Endothelial cell of umbilical vein (primary cell): Measurements from ENCODE around the gene ANKRD18B.

ENCODE experiments used
- CTCF ChIP-seq, 2 donors: IDR thresholded peaks; 1 replicate in 1 of 2; 2 replicates in 1 of 2; pipeline ENCODE4 v1.5.1; 2011; ENCODE audit warnings: low read length in 2 of 2, mild to moderate bottlenecking in 2 of 2, moderate library complexity in 2 of 2, control low read depth in 1 of 2, inconsistent platforms in 1 of 2, low read depth in 1 of 2; ENCODE audit not compliant: insufficient read depth in 1 of 2; ENCODE audit errors: extremely low read depth in 1 of 2
- MAX ChIP-seq: IDR thresholded peaks from 2 replicates; pipeline ENCODE4 v1.6.1; 2011; ENCODE audit not compliant: insufficient read depth, insufficient read length
- MYC ChIP-seq: IDR thresholded peaks from one replicate; pipeline ENCODE4 v1.6.1; 2011; ENCODE audit warnings: mild to moderate bottlenecking, low read depth, low read length
- POLR2A ChIP-seq: IDR thresholded peaks from 2 replicates; pipeline ENCODE4 v1.6.1; 2012; ENCODE audit warnings: low read depth, mild to moderate bottlenecking, control low read depth, low read length
- POLR2AphosphoS5 ChIP-seq: IDR thresholded peaks from 2 replicates; pipeline ENCODE4 v1.6.1; 2012; ENCODE audit warnings: low read depth, mild to moderate bottlenecking, control low read depth, low read length, moderate library complexity; ENCODE audit not compliant: insufficient read depth

- peak; percentile 50 for TF ChIP-seq CTCF (IDR thresholded peaks at IDR 0.05; ENCODE audit: extremely low read depth in 1 of 2, insufficient read depth in 1 of 2, low read depth in 1 of 2, low read length in 2 of 2)
- TF ChIP-seq POLR2AphosphoS5 = no peak
- no peak for TF ChIP-seq MYC
- TF ChIP-seq POLR2A = no peak
- no peak for TF ChIP-seq MAX
Measured at GRCh38 chr9:33517373-33517772, 6.7 kb upstream of the ANKRD18B start.
